RWPE1 (cell line): ENCODE data around the gene RECQL5.

ENCODE experiments used
- CTCF ChIA-PET: fragments of 350-600 bp; sonication (Branson Sonifier 250); formaldehyde crosslinking; extraction: SDS; loops from one replicate; lab custom pipeline; 2021; lab: Yijun Ruan, JAX
- POLR2A ChIA-PET: fragments of 400-600 bp; formaldehyde crosslinking; extraction: SDS; loops from one replicate; lab custom pipeline; 2020; ENCODE audit warnings: antibody characterized with exemption; ENCODE audit not compliant: low non-redundant PET; lab: Yijun Ruan, JAX
- DNase-seq: peaks from one replicate; pipeline ENCODE4 v3.0.0; 2012; ENCODE audit warnings: low spot score
- H3K27ac ChIP-seq: fragments of 450-650 bp; 2 replicates; pipeline ENCODE4 v1.5.1; 2017
- CTCF ChIP-seq: fragments of 450-650 bp; conservative IDR thresholded peaks from 2 replicates; pipeline ENCODE4 v1.5.1; 2017; ENCODE audit warnings: low read depth, mild to moderate bottlenecking

RECQL5 gene

GRCh38 chr17:75617218-75617617 is 49.7 kb downstream of the RECQL5 start:
- no peak for DNase-seq
- no peak for TF ChIP-seq CTCF
- CTCF ChIA-PET, result interaction anchor here (0.7 to 3.4 kb wide), 6 partner anchors 8 to 294 kb away, joined by 3 to 16 read pairs (median 6); partner anchors contain the start of gene SMIM5
- no peak overlapping the region for H3K27ac ChIP-seq
- POLR2A ChIA-PET, result no interaction called here

- no peak overlapping the region for H3K27ac ChIP-seq
- TF ChIP-seq CTCF, result no peak
- ChIA-PET CTCF (interaction anchor here (0.6 to 3.4 kb wide), 6 partner anchors 9 to 1378 kb away, joined by 4 to 16 read pairs (median 6); partner anchors contain the start of gene SMIM5), POLR2A (no interaction called here)
- no peak for DNase-seq
Observed at GRCh38 chr17:75616521-75617122, 50.3 kb downstream of the RECQL5 start.

DNA sequence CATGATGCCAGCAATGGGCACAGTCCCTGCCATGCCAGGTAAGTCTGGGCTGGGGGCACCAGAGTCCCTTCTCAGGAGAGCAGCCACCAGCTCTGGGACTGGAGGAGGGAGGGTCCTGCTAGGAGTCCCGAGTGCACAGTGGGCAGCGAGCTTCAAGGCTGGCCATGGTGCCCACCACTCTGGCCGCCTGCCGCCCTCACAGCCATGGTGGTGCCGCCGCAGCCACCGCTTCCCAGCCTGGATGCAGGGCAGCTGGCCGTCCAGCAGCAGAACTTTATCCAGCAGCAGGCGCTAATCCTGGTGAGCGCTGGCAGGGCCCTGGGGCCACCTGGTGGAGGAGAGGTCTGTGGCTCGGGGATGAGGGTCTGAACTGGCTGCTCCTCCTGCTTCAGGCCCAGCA is 51.7 kb downstream of the RECQL5 start:
- POLR2A ChIA-PET, result no interaction called here

GRCh38 chr17:75614556-75615270 is 52.2 kb downstream of the RECQL5 start:
- no peak for TF ChIP-seq CTCF
- ChIA-PET POLR2A (no interaction called here), CTCF (interaction anchor here (0.6 to 2.4 kb wide), 3 partner anchors 14 to 117 kb away, joined by 3 to 12 read pairs (median 3); partner anchors contain the start of gene SMIM5)
- H3K27ac ChIP-seq, result no peak overlapping the region
- no peak for DNase-seq

More for the DNA sequence above, 51.7 kb downstream of the RECQL5 start:
- H3K27ac ChIP-seq, result no peak overlapping the region
- no peak for TF ChIP-seq CTCF
- no peak for DNase-seq
- CTCF ChIA-PET, result interaction anchor here (0.6 to 3.4 kb wide), 4 partner anchors 14 to 215 kb away, joined by 3 to 16 read pairs (median 8); partner anchors contain the start of gene SMIM5

DNA sequence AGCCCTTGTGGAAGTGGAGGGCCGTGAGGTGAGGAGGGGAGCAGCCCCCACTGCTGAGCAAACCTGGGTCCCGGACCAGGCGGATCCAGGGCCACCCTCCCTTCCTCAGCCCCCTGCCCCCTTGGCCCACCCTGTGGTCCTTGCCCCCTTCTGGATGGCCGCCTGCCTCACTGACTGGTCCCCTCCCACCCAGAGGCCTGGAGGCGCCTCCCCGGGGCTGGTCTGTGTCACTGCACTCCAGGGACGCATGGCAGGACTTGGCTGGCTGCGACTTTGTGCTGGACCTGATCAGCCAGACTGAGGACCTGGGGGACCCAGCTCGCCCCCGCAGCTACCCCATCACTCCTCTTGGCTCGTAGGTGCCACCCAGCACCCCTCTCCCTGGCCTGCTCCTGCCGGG is 52.9 kb downstream of the RECQL5 start:
- TF ChIP-seq CTCF, result no peak
- no peak overlapping the region for H3K27ac ChIP-seq
- CTCF ChIA-PET, result interaction anchor here (1.2 to 2.4 kb wide), 2 partner anchors 13 to 19 kb away, joined by 3 to 12 read pairs; partner anchors contain the start of gene SMIM5
- POLR2A ChIA-PET, result no interaction called here
- no peak for DNase-seq

DNA sequence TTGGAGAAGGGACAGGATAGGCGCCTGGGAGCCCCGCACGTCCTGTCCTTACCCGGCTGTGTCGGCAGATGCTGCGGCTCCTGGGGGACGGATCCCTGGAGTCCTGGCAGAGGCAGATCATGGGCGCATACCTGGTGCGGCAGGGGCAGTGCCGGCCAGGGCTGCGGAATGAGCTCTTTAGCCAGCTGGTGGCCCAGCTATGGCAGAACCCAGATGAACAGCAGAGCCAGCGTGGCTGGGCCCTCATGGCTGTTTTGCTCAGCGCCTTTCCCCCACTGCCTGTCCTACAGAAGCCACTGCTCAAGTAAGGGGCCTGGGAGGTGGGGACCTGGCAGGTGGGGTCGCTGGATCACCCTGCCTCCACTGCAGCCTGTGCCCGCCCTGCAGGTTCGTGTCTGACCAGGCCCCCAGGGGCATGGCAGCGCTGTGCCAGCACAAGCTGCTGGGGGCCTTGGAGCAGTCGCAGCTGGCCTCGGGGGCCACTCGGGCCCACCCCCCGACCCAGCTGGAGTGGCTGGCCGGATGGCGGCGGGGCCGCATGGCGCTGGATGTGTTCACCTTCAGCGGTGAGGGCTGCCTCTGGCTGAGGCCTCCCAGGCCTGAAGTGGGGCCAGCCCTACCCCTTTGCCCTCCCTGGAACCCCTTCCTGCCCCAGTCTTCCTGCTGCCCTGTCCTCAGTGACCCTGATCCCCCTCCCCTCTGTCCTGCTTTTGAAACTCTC is 53.9 kb downstream of the RECQL5 start:
- no peak for TF ChIP-seq CTCF
- ChIA-PET CTCF (interaction anchor here (0.6 to 2.4 kb wide), 4 partner anchors 12 to 42 kb away, joined by 3 to 12 read pairs (median 4); partner anchors contain the start of gene SMIM5), POLR2A (no interaction called here)
- DNase-seq, result no peak
- H3K27ac ChIP-seq, result no peak overlapping the region
